ENCODE measurements around the gene ZNF106.

DNA sequence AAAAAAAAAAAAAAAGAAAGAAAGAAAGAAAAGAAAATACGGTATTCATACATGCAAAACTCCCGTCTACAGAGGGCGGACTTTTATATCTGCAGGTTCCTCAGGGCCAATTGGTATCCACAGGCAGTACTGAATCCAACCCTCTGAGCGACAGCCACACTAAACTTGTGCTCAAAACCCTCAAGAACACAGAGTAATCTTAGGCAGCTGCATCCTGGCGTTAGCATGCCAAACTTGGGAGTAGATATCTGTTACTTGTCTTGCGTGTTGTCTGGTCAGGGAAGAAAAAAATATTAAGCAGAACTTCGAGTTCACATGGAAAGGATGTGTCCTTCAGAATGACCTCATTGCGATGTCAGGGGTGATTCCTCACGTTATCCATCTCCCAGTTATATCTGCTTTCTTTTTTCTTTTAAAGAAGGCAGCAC, 17.3 kb upstream of the ZNF106 start:
- TF ChIP-seq, protein P1, sequence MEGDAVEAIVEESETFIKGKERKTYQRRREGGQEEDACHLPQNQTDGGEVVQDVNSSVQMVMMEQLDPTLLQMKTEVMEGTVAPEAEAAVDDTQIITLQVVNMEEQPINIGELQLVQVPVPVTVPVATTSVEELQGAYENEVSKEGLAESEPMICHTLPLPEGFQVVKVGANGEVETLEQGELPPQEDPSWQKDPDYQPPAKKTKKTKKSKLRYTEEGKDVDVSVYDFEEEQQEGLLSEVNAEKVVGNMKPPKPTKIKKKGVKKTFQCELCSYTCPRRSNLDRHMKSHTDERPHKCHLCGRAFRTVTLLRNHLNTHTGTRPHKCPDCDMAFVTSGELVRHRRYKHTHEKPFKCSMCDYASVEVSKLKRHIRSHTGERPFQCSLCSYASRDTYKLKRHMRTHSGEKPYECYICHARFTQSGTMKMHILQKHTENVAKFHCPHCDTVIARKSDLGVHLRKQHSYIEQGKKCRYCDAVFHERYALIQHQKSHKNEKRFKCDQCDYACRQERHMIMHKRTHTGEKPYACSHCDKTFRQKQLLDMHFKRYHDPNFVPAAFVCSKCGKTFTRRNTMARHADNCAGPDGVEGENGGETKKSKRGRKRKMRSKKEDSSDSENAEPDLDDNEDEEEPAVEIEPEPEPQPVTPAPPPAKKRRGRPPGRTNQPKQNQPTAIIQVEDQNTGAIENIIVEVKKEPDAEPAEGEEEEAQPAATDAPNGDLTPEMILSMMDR (IDR thresholded peaks at IDR 0.05; ENCODE audit: insufficient read depth, low read length, poor library complexity, severe bottlenecking): no peak
- TF ChIP-seq EZH2phosphoT487 (conservative IDR thresholded peaks at IDR 0.05; ENCODE audit: low read length): no peak

Data from SU-DHL-6 (cell line).